ENCODE results near the gene FAM53A.

The FAM53A gene

DNA sequence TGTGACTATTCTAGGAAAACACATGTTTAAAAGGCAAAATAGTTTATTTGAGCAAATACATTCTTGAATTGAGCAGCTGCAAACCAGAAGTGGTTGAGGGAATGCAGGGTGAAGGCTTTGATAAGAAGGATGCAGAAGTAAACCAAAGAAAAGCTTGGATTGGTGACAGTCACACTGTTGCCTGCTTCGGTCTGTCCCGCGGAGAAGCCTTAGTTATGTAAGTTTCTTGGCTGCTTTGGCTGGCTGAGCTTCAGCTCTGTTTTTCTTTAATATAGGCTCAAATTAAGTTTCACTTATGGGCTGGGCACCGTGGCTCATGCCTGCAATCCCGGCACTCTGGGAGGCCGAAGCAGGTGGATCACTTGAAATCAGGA is 67.6 kb downstream of the FAM53A start:
- no peak for DNase-seq (ENCODE audit: extremely low read depth, low read depth)
- TF ChIP-seq, protein P1, sequence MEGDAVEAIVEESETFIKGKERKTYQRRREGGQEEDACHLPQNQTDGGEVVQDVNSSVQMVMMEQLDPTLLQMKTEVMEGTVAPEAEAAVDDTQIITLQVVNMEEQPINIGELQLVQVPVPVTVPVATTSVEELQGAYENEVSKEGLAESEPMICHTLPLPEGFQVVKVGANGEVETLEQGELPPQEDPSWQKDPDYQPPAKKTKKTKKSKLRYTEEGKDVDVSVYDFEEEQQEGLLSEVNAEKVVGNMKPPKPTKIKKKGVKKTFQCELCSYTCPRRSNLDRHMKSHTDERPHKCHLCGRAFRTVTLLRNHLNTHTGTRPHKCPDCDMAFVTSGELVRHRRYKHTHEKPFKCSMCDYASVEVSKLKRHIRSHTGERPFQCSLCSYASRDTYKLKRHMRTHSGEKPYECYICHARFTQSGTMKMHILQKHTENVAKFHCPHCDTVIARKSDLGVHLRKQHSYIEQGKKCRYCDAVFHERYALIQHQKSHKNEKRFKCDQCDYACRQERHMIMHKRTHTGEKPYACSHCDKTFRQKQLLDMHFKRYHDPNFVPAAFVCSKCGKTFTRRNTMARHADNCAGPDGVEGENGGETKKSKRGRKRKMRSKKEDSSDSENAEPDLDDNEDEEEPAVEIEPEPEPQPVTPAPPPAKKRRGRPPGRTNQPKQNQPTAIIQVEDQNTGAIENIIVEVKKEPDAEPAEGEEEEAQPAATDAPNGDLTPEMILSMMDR (IDR thresholded peaks at IDR 0.05; ENCODE audit: low read depth, low read length): no peak

DNA sequence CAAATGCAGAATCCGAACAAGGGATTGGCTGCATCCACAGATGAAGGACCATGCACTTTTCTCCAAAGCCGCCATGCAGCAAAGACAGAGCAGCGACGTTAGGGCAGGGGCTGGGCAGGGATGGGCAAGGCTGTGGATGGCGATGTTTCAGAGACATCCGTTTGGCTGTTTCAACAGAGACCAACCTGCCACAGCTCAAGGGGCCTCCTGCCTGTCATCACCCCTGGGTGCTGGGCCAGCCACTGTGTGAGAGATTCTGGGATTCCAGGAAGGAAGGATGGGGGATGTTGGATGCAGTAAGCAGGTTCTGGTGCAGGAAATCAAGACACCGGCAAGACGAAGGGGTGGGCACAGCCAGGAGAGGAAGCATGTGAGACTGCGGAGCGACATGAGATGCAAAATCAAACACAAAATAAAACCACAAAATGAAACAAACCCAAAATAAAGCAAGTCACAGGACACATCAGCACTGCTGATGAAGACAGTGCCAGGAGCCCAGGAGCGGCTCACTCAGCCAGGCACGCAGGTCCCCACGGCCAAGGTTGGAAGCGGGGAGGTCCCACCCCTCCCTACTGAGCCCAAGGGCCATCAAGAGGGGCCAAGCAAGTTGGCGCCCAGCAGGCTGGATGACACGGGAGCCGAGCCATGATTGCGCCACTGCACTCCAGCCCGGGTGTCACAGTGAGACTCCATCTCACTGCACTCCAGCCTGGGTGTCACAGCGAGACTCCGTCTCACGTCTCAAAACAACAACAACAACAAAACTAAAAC is 68.1 kb downstream of the FAM53A start:
- TF ChIP-seq, protein P1 (IDR thresholded peaks at IDR 0.05; ENCODE audit: low read depth, low read length): no peak
- no peak for DNase-seq (ENCODE audit: extremely low read depth, low read depth)

DNA sequence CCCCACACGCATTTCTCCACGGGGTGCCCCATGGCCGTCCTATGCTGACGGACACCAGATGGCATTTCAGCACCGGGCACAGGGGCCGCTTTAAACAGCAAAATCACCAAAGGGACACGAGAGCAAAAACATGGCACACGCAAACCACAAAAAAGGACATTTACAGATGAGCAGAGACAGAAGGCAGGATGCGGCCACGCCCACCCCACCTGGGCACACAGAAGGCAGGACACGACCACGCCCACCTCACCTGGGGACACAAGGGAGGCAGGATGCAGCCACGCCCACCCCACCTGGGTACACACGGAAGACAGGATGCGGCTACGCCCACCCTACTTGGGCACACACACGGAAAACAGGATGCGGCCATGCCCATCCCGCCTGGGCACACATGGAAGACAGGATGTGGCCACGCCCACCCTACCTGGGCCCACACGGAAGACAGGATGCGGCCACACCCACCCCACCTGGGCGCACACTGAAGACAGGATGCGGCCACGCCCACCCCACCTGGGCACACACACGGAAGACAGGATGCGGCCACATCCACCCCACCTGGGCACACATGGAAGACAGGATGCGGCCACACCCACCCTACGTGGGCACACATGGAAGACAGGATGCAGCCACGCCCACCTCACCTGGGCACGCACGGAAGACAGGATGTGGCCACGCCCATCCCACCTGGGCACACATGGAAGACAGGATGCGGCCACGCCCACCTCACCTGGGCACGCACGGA is 69.1 kb downstream of the FAM53A start:
- no peak for DNase-seq (ENCODE audit: extremely low read depth, low read depth)
- TF ChIP-seq, protein P1 (IDR thresholded peaks at IDR 0.05; ENCODE audit: low read depth, low read length): no peak

DNA sequence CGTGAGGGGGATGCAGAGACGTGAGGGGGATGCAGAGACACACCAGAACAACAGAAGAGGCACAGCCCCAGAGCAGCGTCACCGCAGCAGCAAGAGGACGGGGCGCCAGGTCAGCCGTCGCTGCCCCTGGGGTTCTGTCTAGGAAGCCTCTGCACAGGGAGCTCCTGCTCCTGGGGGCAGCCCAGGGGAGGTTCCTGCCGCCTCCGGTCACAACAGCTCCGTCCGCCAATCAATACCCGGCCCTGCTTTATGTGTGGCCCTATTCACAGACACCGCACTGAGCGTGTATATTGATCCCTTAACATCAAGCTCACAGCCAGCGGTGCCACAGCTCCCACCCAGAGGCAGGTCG is 69.6 kb downstream of the FAM53A start:
- TF ChIP-seq, protein P1 (IDR thresholded peaks at IDR 0.05; ENCODE audit: low read depth, low read length): no peak

DNA sequence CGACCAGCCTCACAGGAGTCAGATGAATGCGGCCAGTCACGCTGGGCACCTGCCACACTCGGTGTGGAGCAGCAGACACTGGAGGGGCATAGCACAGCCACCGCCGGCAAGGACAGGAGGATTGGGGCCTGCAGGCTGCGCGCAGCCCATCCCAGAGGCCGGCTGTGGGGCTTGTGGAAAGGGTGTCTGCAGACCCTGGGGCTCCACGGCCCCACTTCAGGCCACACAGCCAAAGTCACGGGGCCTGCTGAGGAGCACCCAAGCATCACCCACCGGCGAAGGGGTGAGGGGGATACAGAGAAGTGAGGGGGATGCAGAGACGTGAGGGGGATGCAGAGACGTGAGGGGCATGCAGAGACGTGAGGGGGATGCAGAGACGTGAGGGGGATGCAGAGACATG is 70.1 kb downstream of the FAM53A start:
- no peak for DNase-seq (ENCODE audit: extremely low read depth, low read depth)

More for the DNA sequence above, 69.6 kb downstream of the FAM53A start:
- no peak for DNase-seq (ENCODE audit: extremely low read depth, low read depth)

DNA sequence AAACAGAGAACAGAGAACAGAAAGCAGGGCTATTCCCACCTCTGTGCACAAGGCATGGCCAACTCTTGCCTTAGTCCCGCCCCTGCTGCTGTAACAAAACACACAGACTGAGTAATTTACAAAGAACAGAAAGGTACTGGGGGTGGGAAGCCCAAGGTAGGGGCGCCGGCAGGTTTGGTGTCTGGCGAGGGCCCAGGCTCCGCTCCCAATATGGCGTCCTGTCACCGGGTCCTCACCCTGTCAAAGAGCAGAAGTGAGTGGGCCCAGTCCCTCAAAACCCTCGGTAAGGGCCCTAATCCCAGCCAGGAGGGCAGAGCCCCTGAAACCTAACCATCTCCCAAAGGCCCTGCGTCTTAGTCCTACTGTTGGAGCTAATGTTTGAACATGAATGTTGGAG is 71.0 kb downstream of the FAM53A start:
- no peak for DNase-seq (ENCODE audit: extremely low read depth, low read depth)
- TF ChIP-seq, protein P1 (IDR thresholded peaks at IDR 0.05; ENCODE audit: low read depth, low read length): no peak

More for the DNA sequence above, 70.1 kb downstream of the FAM53A start:
- TF ChIP-seq, protein P1 (IDR thresholded peaks at IDR 0.05; ENCODE audit: low read depth, low read length): no peak
